ENCODE data around the gene RALGPS1. TPM values are rescaled to one million over a fixed set of nuclear protein-coding genes. Genes with fewer than 3 reads are reported as not detected.
A peak's percentile ranks its signal among the peaks of the same experiment; 100 is the strongest.

The RALGPS1 gene
- total RNA-seq, 1 donor from 2014 or later: 15.2 TPM

GRCh38 chr9:127022913-127023660, 108.5 kb downstream of the RALGPS1 start:
- intact Hi-C loops (cut with DNase I): no loop called here
- Histone ChIP-seq H3K36me3 (no peaks in the 10 kb centered on the region), H3K27me3 (no peaks in the 10 kb centered on the region), H3K27ac (peak overlapping the region; percentile 84), H3K9me3 (no peaks in the 10 kb centered on the region), H3K4me3 (no peak overlapping the region), H3K4me1 (peaks cover 37% of the 10 kb centered on the region)
- peak in 1 of 2 donors; percentile 91 for DNase-seq (ENCODE audit: extremely low spot score in 2 of 2)
- TF ChIP-seq POLR2AphosphoS5 (IDR thresholded peaks at IDR 0.05; ENCODE audit: insufficient read depth in 1 of 2, low read depth in 1 of 2) (peak in 1 of 2 donors; percentile 40), POLR2A (IDR thresholded peaks at IDR 0.05) (no peak), CTCF (IDR thresholded peaks at IDR 0.05) (peak in 1 of 3 experiments; percentile 17)

GRCh38 chr9:127025042-127025441, 110.5 kb downstream of the RALGPS1 start:
- Histone ChIP-seq H3K4me3 (no peak overlapping the region), H3K9me3 (no peaks in the 10 kb centered on the region), H3K27me3 (no peaks in the 10 kb centered on the region), H3K36me3 (no peaks in the 10 kb centered on the region), H3K27ac (peak overlapping the region; percentile 84), H3K4me1 (peaks cover 46% of the 10 kb centered on the region)
- TF ChIP-seq CTCF (IDR thresholded peaks at IDR 0.05) (no peak), POLR2A (IDR thresholded peaks at IDR 0.05) (no peak), POLR2AphosphoS5 (IDR thresholded peaks at IDR 0.05; ENCODE audit: insufficient read depth in 1 of 2, low read depth in 1 of 2) (no peak)
- DNase-seq (ENCODE audit: extremely low spot score in 2 of 2): no peak
- intact Hi-C loops (cut with DNase I): no loop called here

GRCh38 chr9:127027694-127028093, 113.1 kb downstream of the RALGPS1 start:
- H3K9me3 ChIP-seq: no peaks in the 10 kb centered on the region
- intact Hi-C loops (cut with DNase I): no loop called here
- no peaks in the 10 kb centered on the region for H3K27me3 ChIP-seq
- H3K4me1 ChIP-seq: peaks cover 35% of the 10 kb centered on the region
- peak in 1 of 2 donors; percentile 58 for DNase-seq (ENCODE audit: extremely low spot score in 2 of 2)
- H3K27ac ChIP-seq: peak overlapping the region; percentile 4
- TF ChIP-seq CTCF (IDR thresholded peaks at IDR 0.05) (no peak), POLR2A (IDR thresholded peaks at IDR 0.05) (no peak), POLR2AphosphoS5 (IDR thresholded peaks at IDR 0.05; ENCODE audit: insufficient read depth in 1 of 2, low read depth in 1 of 2) (peak in 1 of 2 donors; percentile 14)
- H3K4me3 ChIP-seq: no peak overlapping the region
- H3K36me3 ChIP-seq: no peaks in the 10 kb centered on the region

GRCh38 chr9:127029548-127029947, 115.0 kb downstream of the RALGPS1 start:
- Histone ChIP-seq H3K27me3 (no peaks in the 10 kb centered on the region), H3K4me1 (peaks cover 28% of the 10 kb centered on the region), H3K9me3 (no peaks in the 10 kb centered on the region), H3K27ac (no peak overlapping the region), H3K36me3 (no peaks in the 10 kb centered on the region), H3K4me3 (no peak overlapping the region)
- TF ChIP-seq POLR2AphosphoS5 (IDR thresholded peaks at IDR 0.05; ENCODE audit: insufficient read depth in 1 of 2, low read depth in 1 of 2) (no peak), CTCF (IDR thresholded peaks at IDR 0.05) (no peak), POLR2A (IDR thresholded peaks at IDR 0.05) (no peak)
- intact Hi-C loops (cut with DNase I): no loop called here
- peak in 1 of 2 donors; percentile 82 for DNase-seq (ENCODE audit: extremely low spot score in 2 of 2)

Measured in vagina (tissue), 2 donors.